Measurements from ENCODE around the gene PRM2.
"Not testable (repeated sequence)": the region's sequence is repeated elsewhere in the genome, so short reads cannot be mapped to it uniquely, and the experiment has no call there.

Gene PRM2

GRCh38 chr16:11307639-11308492 lies 31.6 kb upstream of the PRM2 start:
- no peak for DNase-seq (ENCODE audit: low read depth, low spot score)

GRCh38 chr16:11306997-11307638 lies 30.8 kb upstream of the PRM2 start:
- no peak for DNase-seq (ENCODE audit: low read depth, low spot score)

- no peak for DNase-seq (ENCODE audit: low read depth, low spot score)
Measured at GRCh38 chr16:11306381-11306780, 30.1 kb upstream of the PRM2 start.

- DNase-seq (ENCODE audit: low read depth, low spot score): no peak
Measured at GRCh38 chr16:11303405-11304138, 27.3 kb upstream of the PRM2 start.

DNA sequence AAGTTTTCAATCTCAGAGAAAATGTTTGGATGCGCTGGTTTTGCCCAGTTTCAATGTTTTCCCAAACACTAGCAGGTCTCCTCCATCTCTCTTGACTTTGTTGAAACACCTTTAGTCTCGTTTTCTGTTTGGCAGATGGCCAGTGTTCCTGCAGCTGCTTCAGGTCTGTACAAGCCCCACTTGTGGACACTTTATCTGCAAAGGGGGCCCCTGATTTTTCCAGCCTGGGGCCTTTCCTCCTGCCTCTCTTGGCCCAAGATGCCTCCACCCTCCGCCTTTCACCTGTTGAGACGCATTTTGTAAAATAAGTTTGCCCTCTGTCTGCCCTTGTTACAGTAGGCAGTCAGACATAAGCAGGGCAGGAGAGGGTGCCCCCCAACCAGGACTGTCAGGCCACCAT lies 26.7 kb upstream of the PRM2 start:
- DNase-seq (ENCODE audit: low read depth, low spot score): no peak

DNA sequence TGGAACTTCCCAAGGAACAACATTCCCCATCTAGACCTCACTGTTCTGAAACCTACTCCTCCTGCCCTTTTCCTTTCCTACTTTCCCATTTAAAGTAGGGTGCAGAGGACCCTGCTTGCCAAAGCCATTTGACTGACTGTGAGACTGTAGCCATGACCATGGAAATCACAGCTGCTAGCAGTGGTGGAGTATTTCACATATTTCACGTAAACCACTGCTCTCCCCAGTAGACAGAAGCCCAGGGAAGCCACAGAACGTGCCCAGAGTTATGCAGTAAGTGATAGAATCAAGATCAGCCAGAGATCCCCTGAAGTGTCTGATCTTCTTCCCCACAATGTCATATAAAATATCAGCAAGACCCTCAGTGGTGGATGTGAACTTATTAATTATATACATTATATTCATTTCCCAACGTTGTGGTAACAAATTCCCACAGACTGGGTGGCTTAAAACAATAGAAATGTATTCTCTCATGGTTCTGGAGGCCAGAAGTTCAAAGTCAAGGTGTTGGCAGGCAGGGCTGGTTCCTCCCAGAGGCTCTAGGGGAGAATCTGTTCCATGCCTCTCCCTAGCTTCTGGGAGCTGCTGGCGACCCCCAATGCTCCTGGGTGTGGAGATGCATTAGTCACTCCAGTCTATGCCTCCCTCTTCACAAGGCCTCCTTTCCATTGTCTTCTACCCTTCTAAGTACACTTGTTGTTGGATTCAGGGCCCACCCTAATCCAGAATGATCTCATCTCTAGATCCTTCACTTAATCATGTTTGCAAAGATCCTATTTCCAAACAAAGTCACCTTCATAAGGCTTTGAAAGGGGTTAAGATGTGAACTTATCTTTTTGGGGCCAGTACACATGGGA lies 25.6 kb upstream of the PRM2 start:
- no peak for DNase-seq (ENCODE audit: low read depth, low spot score)

DNA sequence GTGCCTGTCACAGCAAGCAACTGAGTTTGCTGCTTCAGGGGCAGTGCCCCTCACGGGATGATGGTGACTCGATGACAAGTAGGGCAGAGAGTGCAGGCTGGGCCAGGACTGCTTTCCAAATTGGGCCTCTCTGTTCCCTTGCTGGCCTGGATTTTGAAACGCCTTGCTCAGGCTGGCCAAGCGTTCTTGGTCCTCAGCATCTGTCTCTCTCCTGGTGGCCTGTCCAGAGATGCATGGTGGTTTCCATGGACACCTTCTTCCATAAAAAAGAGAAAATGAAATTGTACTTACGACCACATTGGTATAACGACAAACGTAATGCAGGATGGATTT lies 24.2 kb upstream of the PRM2 start:
- DNase-seq (ENCODE audit: low read depth, low spot score): no peak

DNA sequence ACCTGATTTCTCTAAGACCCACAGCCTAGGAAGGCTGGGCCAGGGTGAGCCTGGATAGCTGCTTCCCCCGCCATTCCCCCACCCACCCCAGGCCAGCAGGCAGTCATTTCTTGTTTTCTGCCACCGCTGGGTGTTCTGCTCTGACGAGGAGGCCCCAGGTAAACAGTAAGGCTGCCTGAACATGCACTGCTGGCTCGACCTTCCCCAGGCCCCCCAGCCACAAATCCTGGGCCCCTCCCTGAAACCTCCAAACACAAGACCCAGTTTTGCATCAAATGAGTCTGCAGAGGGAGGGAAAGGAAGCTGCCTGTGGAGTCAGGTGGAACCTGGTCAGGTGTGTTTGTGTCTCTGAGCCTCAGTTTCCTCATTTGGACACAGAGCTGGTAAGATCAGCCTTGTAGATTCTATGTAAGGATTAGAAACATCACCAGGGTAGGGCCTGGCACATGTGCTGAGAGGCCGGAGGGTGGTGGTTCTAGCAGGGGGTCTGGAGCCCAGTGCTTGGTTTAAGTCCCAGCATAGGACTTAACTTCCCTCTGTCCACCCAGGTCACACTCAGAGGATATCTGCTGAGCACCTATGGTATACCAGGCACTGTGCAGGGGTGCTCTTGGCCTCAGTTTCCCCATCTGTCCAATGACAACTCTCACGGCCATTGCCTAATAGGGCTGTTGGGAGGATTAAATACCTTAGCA lies 23.7 kb upstream of the PRM2 start:
- no peak for DNase-seq (ENCODE audit: low read depth, low spot score)

DNA sequence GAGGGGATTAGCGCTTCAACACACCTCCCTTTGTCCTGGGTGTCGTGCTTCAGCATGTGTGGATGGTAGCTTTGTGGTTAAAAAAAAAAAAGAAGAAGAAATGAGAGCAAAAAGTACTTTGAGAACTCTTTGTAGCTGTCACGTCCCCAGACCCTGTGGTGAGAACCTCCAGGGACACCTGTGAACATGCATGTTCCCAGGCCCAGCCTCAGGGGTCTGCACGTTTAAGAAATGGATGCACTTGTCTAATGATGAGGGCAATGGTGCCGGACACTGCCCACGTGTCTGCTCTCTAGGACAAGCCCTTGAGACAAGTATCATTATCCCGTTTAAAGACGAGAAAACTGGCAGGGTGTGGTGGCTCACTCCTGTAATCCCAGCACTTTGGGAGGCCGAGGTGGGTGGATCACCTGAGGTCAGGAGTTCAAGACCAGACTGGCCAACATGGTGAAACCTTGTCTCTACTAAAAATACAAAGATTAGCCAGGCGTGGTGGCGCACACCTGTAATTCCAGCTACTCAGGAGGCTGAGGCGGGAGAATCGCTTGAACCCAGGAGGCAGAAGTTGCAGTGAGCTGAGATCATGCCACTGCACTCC lies 22.8 kb upstream of the PRM2 start:
- not testable (repeated sequence) for DNase-seq (ENCODE audit: low read depth, low spot score)

- no peak for DNase-seq (ENCODE audit: low read depth, low spot score)
Measured at GRCh38 chr16:11298143-11298900, 22.0 kb upstream of the PRM2 start.

- peak; percentile 57 for DNase-seq (ENCODE audit: low read depth, low spot score)
Measured at GRCh38 chr16:11297492-11298142, 21.3 kb upstream of the PRM2 start.

DNA sequence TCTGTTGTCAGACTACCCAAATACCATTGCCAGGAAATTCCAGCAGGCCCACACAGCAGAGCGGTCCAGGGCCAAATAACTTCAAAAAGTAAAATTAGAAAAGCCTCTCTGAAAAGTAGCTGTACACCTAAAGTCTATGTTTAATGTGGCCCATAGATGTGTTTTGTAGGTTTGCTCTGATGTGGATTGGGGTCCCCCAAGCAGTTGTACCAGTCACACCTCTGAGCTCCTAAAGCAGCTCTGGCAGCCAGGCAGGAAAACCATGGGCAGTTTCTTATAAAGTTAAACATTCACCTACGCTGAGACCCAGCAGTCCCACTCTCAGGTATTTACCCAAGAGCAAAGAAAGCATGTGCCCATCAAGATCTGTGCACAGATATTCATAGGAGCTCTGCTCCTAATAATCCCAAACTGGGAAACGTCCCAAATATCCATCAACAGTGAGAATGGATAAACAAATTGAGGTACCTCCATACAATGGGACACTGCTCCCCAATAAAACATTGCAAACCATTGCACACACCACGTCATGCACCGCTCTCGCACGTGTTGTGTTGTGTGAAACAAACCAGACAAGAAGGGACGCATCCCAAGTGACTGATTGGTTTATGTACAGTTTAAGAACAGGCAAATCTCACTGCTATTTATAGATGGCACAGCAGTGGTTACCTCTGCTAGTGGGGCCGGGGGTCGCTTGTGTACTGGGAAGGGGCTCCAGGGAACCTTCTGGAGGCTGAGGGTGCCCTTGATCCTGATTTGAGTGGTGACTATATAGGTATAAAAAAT lies 20.6 kb upstream of the PRM2 start:
- DNase-seq (ENCODE audit: low read depth, low spot score): no peak

GRCh38 chr16:11296351-11296705 lies 20.0 kb upstream of the PRM2 start:
- DNase-seq (ENCODE audit: low read depth, low spot score): no peak

DNA sequence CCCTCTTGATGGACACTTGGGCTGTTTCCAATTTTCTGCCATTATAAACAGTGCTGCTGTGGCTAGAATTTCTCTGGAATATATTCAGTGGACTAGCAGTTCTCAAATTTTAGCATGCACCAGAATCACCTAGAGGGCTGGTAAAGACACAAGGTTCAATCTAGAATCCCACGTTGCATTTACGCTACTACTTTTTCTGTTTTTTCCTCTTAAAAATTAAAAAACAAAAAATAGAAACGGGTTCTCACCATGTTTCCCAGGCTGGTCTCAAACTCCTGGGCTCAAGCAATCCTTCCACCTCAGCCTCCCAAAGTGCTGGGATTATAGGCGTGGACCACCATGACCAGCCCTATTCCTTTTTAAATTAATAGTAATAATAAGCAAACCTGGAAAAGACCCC lies 19.4 kb upstream of the PRM2 start:
- no peak for DNase-seq (ENCODE audit: low read depth, low spot score)

GRCh38 chr16:11292076-11292748 lies 15.9 kb upstream of the PRM2 start:
- DNase-seq (ENCODE audit: low read depth, low spot score): no peak

- no peak for DNase-seq (ENCODE audit: low read depth, low spot score)
Measured at GRCh38 chr16:11291091-11291703, 14.9 kb upstream of the PRM2 start.

GRCh38 chr16:11290102-11290893 lies 14.0 kb upstream of the PRM2 start:
- no peak for DNase-seq (ENCODE audit: low read depth, low spot score)
